MG63 (cell line): Measurements from ENCODE around the gene CUX1. TPM values are rescaled to one million over a fixed set of nuclear protein-coding genes. Genes with fewer than 3 reads are reported as not detected.
"Not testable (repeated sequence)": the region's sequence is repeated elsewhere in the genome, so short reads cannot be mapped to it uniquely, and the experiment has no call there.

ENCODE experiments used
- DNase-seq: peaks from one replicate; pipeline ENCODE4 v3.0.0-alpha.2; 2020
- H3K27me3 ChIP-seq: fragments of 250-450 bp; sonication (Bioruptor Pico); 2 replicates; pipeline ENCODE4 v1.5.1; 2020; ENCODE audit warnings: mild to moderate bottlenecking, moderate library complexity
- H3K36me3 ChIP-seq: fragments of 250-450 bp; sonication (Bioruptor Pico); 2 replicates; pipeline ENCODE4 v1.5.1; 2020; ENCODE audit warnings: mild to moderate bottlenecking, moderate library complexity
- H3K4me3 ChIP-seq: fragments of 250-450 bp; sonication (Bioruptor Pico); 2 replicates; pipeline ENCODE4 v1.5.1; 2020; ENCODE audit warnings: mild to moderate bottlenecking, moderate library complexity
- H3K9me3 ChIP-seq: fragments of 250-450 bp; sonication (Bioruptor Pico); 2 replicates; pipeline ENCODE4 v1.5.1; 2020; ENCODE audit warnings: mild to moderate bottlenecking, moderate library complexity
- total RNA-seq: library from RNA; depleted of rRNA; stranded (reverse); fragments of >200 nt; shearing (Covaris generic); gene quantifications from 2 replicates; pipeline ENCODE4 v1.2.3, GENCODE V29; 2014; ENCODE audit warnings: low replicate concordance

Gene CUX1
- total RNA-seq, 1 experiment from 2014 or later: 7.1 TPM

DNA sequence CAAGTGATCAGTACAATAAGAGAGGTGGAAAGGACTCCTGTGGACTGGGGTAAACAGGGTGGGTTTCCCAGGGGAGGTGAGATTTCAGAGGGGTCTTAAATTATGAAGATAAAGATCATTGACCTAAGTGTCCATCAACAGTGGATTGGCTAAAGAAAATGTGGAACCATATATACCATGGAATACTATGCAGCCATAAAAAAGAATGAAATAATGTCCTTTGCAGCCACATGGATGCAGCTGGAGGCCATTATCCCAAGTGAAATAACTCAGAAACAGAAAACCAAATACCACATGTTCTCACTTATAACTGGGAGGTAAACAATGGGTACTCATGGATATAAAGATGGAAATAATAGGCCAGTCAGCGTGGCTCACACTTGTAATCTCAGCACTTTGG is 28.9 kb upstream of the CUX1 start:
- Histone ChIP-seq H3K27me3 (no peaks in the 10 kb centered on the region), H3K9me3 (no peaks in the 10 kb centered on the region)

DNA sequence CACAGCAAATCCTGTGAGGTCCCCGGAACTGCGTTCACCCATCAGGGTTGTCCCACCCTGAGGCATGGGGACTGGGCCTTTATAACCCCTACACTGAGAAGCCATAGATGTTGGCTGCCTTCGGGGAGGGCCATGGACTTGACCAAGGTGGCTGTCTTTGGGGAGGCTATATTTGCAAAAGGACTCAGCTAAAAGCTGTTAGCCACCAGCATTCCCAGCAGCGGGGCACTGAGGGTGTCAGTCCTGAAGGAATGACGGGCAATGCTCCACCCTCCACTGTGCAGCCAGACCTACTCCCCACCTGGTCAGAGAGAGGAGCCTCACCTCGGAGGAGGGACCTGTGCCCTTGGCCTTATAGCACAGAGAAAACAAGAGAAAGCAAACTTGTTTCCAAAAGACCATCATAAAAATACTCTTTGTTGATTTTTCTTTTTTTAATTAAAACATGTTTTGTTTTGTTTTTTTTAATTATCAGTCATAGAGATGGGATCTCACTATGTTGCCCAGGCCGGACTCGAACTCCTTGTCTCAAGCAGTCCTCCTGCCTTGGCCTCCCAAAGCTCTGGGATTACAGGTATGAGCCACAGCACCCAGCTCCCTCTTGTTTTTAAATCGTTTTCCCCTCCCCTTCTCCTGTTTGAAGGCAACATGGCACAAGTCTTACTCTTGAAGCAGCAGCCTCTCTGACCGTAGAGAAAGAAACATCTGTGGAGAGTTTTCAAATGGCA is 26.7 kb upstream of the CUX1 start:
- Histone ChIP-seq H3K36me3 (no peaks in the 10 kb centered on the region), H3K27me3 (no peaks in the 10 kb centered on the region), H3K4me3 (no peak overlapping the region), H3K9me3 (no peaks in the 10 kb centered on the region)
- DNase-seq: no peak

More for the DNA sequence above, 28.9 kb upstream of the CUX1 start:
- DNase-seq: no peak
- Histone ChIP-seq H3K4me3 (no peak overlapping the region), H3K36me3 (no peaks in the 10 kb centered on the region)

DNA sequence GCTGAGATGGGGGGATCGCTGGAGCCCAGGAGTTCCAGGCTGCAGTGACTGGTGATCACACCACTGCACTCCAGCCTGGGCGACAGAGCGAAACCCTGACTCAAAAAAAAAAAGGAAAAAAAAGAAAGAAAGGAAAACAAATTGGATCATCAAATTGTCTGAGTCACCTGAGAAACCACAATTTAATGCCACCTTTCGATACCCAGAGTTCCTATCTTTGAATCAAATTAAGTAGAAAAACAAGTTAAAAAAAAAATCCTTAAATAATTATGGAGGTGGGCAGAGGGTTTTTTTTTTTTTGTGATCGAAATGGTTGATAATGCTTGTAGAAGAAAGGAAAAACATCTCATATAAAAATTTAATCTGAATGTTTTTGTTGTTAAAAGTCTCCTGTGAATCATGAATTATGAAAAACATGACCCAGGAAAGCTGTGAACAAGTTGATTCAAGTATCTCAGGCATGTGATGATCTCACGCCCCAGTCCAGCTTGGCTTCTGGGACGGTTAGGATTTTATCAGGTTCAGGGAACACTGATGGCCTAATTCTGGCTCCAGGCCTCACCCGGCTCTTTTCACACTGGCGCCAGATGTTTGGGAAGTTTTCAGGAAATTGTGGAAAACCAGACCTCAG is 25.3 kb upstream of the CUX1 start:
- no peak overlapping the region for H3K4me3 ChIP-seq
- no peaks in the 10 kb centered on the region for H3K36me3 ChIP-seq
- no peaks in the 10 kb centered on the region for H3K27me3 ChIP-seq
- H3K9me3 ChIP-seq: no peaks in the 10 kb centered on the region
- DNase-seq: peak; percentile 80

DNA sequence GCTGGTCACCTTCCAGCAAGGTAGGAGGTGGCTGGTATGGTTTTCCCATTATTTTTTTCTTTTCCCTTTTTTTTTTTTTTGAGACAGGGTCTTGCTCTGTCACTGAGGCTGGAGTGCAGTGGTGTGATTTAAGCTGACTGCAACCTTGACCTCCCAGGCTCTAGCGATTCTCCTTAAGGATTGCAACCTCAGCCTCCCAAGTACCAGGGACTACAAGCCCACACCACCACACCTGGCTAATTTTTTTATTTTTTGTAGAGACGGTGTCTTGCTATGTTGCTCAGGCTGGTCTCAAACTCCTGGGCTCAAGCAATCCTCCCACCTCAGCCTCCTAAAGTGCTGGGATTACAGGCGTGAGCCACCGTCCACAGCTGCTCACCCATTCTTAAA is 24.7 kb upstream of the CUX1 start:
- not testable (repeated sequence) for H3K27me3 ChIP-seq, H3K9me3 ChIP-seq, H3K36me3 ChIP-seq, H3K4me3 ChIP-seq, DNase-seq

DNA sequence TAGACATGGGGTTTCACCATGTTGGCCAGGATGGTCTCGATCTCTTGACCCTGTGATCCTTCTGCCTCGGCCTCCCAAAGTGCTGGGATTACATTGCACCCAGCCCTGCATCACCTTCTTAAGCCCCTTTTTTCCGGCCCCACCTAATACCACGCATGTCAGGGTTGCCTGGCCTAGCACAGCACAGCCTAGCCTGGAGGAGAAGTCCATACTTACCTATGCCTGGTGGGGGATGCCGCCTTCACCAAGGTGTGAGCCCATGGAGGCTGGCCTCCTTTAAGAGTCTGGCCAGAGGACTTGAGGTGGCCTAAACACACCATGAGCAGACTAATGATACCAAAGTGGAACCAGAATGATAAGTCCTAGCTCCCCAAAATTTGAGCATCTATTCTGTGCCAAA is 22.0 kb upstream of the CUX1 start:
- no peak overlapping the region for H3K4me3 ChIP-seq
- no peaks in the 10 kb centered on the region for H3K9me3 ChIP-seq
- no peaks in the 10 kb centered on the region for H3K36me3 ChIP-seq
- no peak for DNase-seq
- no peaks in the 10 kb centered on the region for H3K27me3 ChIP-seq

DNA sequence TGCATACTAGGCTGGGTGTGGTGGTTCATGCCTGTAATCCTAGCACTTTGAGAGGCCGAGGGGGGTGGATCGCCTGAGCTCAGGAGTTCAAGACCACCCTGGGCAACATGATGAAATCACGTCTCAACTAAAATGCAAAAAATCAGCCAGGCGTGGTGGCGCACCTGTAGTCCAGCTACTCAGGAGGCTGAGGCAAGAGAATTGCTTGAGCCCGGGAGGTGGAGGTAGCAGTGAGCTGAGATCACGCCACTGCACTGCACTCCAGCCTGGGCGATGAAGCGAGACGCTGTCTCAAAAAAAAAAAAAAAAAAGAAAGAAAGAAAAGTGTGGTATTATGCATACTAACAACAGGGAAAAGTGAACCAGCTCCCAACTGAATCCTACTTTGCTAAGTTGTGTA is 19.3 kb upstream of the CUX1 start:
- H3K9me3 ChIP-seq, H3K4me3 ChIP-seq, H3K27me3 ChIP-seq, DNase-seq, H3K36me3 ChIP-seq: not testable (repeated sequence)

DNA sequence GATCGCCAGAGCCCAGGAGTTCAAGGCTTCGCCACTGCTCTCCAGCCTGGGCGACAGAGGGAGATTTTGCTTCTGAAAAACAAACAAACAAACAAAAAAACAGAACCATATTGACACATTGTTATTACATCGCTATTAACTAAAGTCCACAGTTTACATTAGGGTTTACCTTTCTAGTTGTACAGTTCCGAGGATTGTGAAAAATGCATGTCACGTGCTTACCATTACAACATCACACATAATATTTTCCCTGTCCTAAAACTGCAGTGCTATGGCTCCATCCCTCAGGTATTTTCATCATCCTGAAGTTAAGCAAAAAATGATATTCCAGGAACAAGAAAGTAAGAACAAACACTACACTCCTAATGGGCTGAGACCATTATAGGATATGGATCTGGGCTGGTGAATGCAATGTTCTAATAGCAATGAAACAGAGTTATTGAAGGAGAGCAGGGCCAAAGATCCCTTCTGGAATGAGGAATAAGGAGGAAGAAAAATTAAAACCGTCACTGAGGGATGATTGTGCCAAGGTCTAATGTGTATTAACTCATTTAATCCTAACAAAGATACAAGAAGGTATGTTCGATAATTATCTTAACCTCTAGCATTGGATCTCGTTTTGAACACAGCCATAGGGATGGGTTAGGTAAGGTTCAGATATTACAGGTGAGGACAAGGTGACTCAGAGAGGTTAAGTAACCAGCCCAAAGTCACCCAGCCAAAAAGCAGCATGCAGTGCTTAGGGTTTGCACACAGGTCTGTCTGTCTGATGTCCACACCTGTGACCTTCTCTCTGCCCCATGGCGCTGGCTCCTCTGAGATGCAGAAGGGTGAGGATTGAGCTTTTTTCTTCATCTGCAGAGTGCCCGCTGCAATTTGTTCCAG is 14.0 kb upstream of the CUX1 start:
- Histone ChIP-seq H3K9me3 (no peaks in the 10 kb centered on the region), H3K27me3 (no peaks in the 10 kb centered on the region; the same call in 1 of the 2 replicates), H3K36me3 (no peaks in the 10 kb centered on the region), H3K4me3 (no peak overlapping the region)
- DNase-seq: no peak

DNA sequence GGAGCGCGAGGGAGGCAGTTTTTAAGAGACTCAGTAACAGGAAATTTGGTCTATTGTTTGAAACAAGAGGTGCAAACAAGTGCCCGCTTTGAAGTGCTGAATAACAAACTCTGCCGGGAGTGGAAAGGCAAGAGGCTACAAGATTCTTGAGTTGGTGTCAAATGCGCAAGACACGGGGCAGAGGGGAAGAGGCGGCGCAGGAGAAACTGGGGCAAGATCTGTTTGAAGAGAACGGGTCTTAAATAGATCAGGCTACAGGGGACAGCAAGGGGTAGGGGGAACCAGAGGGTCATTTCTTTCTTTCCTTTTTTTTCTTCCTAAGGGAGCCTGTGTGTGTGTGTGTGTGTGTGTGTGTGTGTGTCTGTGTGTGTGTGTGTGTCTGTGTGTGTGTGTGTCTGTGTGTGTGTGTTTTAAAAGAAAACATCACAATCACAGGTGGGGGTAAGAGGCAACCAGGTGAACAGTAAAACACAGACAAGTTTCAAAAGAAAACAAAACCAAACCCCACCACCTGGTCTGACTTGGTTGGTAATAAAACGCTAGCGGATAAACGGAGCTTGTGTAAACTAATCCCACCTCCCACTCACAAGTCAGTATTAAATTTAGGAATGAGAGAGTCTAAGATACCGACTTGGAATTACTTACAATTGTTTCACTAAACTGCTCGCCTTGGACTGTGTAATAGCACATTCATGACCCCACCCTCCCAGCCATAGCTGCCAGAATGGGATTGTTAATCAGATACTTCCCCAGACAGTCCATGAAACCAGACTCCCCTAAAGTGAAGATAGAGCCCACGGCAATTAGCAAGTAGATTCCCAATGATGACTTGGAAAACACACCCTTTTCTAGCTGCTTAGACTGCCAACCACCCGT is 13.1 kb upstream of the CUX1 start:
- no peak overlapping the region for H3K4me3 ChIP-seq
- H3K36me3 ChIP-seq: no peaks in the 10 kb centered on the region
- DNase-seq: no peak
- H3K9me3 ChIP-seq: no peaks in the 10 kb centered on the region
- no peaks in the 10 kb centered on the region; the same call in 1 of the 2 replicates for H3K27me3 ChIP-seq

DNA sequence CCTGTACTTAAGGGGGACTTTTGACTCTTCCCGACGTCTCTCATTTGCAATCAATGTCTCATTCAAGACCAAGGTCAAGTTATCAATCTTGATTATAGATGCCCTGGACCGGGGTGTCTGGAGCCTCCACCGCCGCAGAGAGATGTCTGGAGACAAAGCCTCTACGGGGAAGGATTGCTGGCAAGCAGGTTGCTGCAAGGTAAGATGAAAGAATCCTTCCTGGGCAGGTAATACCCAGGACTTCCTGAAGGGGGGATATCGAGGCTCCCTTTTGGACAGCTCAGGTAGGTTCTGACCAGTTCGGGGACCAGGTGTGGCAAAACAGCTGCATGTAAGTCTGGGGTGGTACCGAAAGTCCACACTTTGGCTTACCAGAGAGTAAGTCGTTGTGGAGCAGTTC is 12.5 kb upstream of the CUX1 start:
- no peaks in the 10 kb centered on the region for H3K36me3 ChIP-seq
- H3K4me3 ChIP-seq: no peak overlapping the region
- no peak for DNase-seq
- no peaks in the 10 kb centered on the region; the same call in 1 of the 2 replicates for H3K27me3 ChIP-seq
- no peaks in the 10 kb centered on the region for H3K9me3 ChIP-seq

DNA sequence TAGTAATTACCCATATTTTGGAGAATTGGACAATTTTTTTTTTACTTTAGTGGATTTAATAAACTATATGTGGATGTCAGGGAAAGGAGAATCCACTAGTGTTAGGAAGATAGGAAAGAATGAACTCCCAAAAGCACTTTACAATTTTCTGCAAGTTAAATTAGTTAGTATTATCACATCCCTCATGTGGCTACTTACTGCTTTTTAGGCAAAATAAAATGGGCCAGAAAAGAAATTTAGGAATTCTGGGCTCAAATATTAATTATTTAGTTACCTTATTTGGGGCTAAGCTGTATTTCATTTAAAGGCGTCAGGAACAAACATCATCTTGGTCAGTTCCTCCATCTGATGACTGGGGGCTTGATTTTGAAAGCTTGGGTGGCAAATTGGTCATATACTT is 4.8 kb upstream of the CUX1 start:
- H3K27me3 ChIP-seq: no peaks in the 10 kb centered on the region
- H3K4me3 ChIP-seq: no peak overlapping the region
- H3K9me3 ChIP-seq: no peaks in the 10 kb centered on the region
- no peaks in the 10 kb centered on the region for H3K36me3 ChIP-seq
- no peak for DNase-seq

DNA sequence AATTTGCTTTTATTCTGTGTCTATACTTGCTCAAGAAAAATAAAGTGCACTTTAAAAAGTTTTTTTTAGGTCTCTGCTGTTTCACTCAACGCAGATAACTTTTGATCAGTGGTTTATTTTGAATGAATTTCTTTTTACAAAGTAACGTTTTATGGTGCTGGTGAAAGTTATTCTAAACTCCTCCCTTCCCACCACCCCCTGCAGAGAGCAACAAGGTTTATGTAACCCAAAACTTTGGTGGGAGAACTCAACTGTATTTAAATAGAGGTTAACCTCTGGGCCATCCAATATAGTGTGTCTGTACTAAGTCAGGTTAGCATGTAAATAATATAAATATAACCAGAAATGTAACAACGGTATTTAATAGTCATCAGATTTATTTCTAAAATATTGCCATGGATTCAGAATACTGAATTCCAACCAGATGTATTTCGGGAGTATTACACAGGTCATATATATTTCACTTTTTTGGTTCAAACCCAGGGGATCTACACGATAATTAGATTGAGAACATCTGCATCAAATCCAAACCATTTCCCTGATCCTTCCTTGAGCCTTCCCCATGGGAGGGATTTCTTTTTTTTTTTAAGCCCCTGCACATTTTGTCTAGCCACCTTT is 3.9 kb upstream of the CUX1 start:
- DNase-seq: no peak
- Histone ChIP-seq H3K4me3 (peak overlapping the region; percentile 10; the same call in 1 of the 2 replicates), H3K27me3 (no peaks in the 10 kb centered on the region)

DNA sequence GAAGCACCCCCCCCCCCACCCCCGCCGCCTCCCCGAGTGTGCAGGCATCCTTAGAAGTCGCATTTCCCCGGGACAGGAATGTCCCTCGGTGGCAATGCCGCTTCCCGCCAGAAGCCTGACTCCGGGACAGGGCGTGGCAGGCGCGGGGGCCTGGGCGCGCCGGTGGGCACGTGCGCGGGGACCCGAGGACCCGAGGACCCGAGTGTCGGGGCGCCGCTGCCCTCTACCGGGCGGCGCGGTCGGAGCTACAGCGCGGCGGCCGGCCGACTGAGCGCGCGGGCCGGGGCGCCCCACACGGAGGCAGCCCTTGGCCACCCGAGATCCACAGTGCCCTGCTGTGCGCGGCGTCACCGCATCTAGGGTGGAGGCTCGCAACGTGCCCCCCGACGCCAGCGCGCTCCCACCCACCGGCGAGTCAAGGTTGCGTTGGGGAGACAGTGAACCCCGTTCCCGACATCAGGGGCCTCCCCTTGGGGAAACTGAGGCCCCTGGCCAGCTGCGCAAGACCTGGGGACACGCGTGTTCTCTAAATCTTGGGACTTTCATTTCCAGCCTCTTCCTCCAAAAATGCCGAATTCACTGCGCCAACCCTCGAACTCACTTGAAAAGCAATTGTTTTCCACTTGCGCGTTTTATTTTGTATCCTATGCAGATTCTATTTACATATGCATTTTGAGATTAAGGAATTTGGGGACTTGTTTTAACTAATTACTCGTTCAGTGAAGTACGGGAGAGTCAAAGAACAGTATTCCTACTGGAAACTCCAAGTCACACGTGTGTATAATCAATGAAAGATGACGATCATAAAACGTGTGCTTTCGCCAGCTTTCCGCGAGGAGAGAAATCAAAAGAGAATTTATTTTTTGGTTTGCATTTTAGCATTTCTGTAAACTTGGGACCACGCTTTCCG is 3.1 kb upstream of the CUX1 start:
- no peaks in the 10 kb centered on the region for H3K36me3 ChIP-seq
- H3K27me3 ChIP-seq: no peaks in the 10 kb centered on the region
- no peaks in the 10 kb centered on the region for H3K9me3 ChIP-seq
- H3K4me3 ChIP-seq: peak overlapping the region; percentile 49
- peak; percentile 59 for DNase-seq

More for the DNA sequence above, 3.9 kb upstream of the CUX1 start:
- Histone ChIP-seq H3K36me3 (no peaks in the 10 kb centered on the region), H3K9me3 (no peaks in the 10 kb centered on the region)

DNA sequence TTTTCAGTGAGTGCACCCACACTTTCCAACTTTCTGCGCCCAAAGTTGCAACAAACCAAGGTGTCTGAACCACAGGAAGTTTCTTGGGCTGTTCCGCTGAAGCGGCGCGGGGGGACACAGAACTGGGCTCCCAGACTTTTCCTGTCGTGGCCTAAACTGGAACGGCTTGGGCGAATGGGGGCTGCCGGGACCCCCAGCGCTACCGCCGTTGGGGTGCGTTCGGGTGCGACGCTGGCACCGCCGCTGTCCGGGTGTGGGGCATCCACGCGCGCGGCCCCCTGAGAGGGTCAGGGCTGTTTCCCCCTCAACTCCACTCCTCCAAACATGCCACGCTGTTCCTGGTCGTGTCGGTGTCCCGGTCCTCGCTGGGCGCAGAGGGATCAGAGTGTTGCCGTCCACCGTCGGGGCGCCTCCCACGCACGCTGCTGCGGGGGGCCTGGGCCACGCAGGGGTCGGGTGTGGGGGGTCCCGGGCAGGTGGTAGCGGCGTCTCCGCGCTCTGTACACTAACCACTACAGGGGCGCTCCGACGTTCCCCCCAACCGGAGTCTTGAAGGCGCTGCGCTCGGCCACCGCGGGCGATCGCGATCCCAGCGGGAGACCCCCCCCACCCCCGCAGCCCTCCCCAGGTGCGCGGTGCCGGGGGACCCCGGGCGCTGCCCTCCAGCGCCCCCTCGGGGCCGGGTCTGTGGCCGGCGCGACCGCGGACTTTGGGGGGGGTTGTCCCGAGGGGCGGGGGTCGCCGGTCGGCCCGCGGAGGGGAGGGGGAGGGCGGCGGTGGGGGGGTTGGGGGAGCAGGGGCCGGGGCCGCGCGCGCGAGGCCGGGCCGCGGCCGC is 2.2 kb upstream of the CUX1 start:
- DNase-seq: no peak

DNA sequence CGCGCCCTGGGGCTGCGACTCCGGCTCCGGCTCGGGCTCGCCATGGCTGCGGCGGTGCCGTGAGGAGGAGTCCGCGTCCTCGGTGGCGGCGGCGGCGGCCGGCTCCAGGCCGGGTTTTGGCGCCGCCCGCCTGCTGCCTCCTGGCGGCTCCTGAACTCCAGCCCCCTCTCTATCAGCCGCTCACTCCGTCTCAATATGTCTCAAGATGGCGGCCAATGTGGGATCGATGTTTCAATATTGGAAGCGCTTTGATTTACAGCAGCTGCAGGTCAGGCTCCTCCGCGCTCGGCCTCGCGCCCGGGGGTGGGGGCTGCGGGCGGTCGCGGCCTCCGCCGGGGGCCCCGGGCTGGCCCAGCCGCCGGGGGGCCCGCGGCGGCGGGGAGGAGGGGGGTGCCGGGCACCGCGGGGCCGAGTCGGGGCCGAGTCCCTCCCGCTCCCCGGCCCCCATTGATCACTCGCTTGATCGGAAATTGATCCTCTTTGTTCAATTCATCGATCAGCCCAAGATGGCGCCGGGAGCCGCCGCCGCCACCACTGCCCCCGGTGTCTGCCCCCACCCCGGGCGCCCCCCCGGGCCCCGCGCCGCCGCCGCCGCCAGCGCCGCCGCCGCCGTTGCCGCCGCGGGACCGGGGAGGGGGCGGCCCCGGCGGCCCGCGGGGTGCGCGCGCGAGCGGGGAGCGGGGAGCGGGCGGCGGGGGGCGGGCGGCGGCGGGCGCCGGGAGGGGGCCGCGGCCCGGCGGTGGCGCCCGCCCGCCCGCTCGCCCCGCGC is 1.4 kb upstream of the CUX1 start:
- Histone ChIP-seq H3K36me3 (no peaks in the 10 kb centered on the region), H3K27me3 (no peaks in the 10 kb centered on the region), H3K9me3 (no peaks in the 10 kb centered on the region), H3K4me3 (peak overlapping the region; percentile 51)
- DNase-seq: peak; percentile 63

More for the DNA sequence above, 2.2 kb upstream of the CUX1 start:
- no peaks in the 10 kb centered on the region for H3K27me3 ChIP-seq
- H3K36me3 ChIP-seq: no peaks in the 10 kb centered on the region
- H3K4me3 ChIP-seq: peak overlapping the region; percentile 49
- H3K9me3 ChIP-seq: no peaks in the 10 kb centered on the region
